ENCODE results near the gene BBLN.

The BBLN gene

GRCh38 chr9:128175102-128175563 is 15.1 kb downstream of the BBLN start:
- no peaks in the 10 kb centered on the region for H4K20me1 ChIP-seq (ENCODE audit: control insufficient read depth, insufficient read depth, low read depth, low read length)
- no peaks in the 10 kb centered on the region for H3K27me3 ChIP-seq (ENCODE audit: control insufficient read depth, low read length)
- H3K36me3 ChIP-seq (ENCODE audit: control insufficient read depth, low read length): peaks cover 48% of the 10 kb centered on the region
- H3K4me3 ChIP-seq (ENCODE audit: low read length): no peak overlapping the region
- no peaks in the 10 kb centered on the region for H3F3A ChIP-seq (ENCODE audit: control insufficient read depth, insufficient read depth)
- H3K79me2 ChIP-seq (ENCODE audit: control insufficient read depth, low read length): no peaks in the 10 kb centered on the region
- no peak overlapping the region for H3K27ac ChIP-seq (ENCODE audit: low read depth, low read length)
- H3K9me3 ChIP-seq (ENCODE audit: control insufficient read depth, insufficient read depth, low read length): peaks cover 11% of the 10 kb centered on the region; the same call in 1 of the 2 replicates
- H3K4me2 ChIP-seq (ENCODE audit: low read length): no peak overlapping the region
- H3K9me2 ChIP-seq (replicated peaks; ENCODE audit: control insufficient read depth, low read length): no peaks in the 10 kb centered on the region
- H3K4me1 ChIP-seq (ENCODE audit: control insufficient read depth, low read length): peaks cover 5% of the 10 kb centered on the region
- TF ChIP-seq EZH2phosphoT487 (IDR thresholded peaks at IDR 0.05; ENCODE audit: borderline replicate concordance, low read length): no peak
- TF ChIP-seq CTCF (IDR thresholded peaks at IDR 0.05; ENCODE audit: low read depth, low read length, poor library complexity, severe bottlenecking): no peak

GRCh38 chr9:128175726-128176125 is 15.7 kb downstream of the BBLN start:
- no peak overlapping the region for H3K4me3 ChIP-seq (ENCODE audit: low read length)
- no peaks in the 10 kb centered on the region for H3K9me2 ChIP-seq (replicated peaks; ENCODE audit: control insufficient read depth, low read length)
- peaks cover 5% of the 10 kb centered on the region for H3K4me1 ChIP-seq (ENCODE audit: control insufficient read depth, low read length)
- no peaks in the 10 kb centered on the region for H3F3A ChIP-seq (ENCODE audit: control insufficient read depth, insufficient read depth)
- no peak overlapping the region for H3K4me2 ChIP-seq (ENCODE audit: low read length)
- no peaks in the 10 kb centered on the region for H4K20me1 ChIP-seq (ENCODE audit: control insufficient read depth, insufficient read depth, low read depth, low read length)
- H3K36me3 ChIP-seq (ENCODE audit: control insufficient read depth, low read length): peaks cover 54% of the 10 kb centered on the region
- TF ChIP-seq EZH2phosphoT487 (IDR thresholded peaks at IDR 0.05; ENCODE audit: borderline replicate concordance, low read length): no peak
- TF ChIP-seq CTCF (IDR thresholded peaks at IDR 0.05; ENCODE audit: low read depth, low read length, poor library complexity, severe bottlenecking): no peak
- no peaks in the 10 kb centered on the region for H3K27me3 ChIP-seq (ENCODE audit: control insufficient read depth, low read length)
- H3K27ac ChIP-seq (ENCODE audit: low read depth, low read length): no peak overlapping the region
- H3K9me3 ChIP-seq (ENCODE audit: control insufficient read depth, insufficient read depth, low read length): peaks cover 14% of the 10 kb centered on the region; the same call in 1 of the 2 replicates
- H3K79me2 ChIP-seq (ENCODE audit: control insufficient read depth, low read length): no peaks in the 10 kb centered on the region

GRCh38 chr9:128178806-128179431 is 18.9 kb downstream of the BBLN start:
- no peaks in the 10 kb centered on the region for H3K27me3 ChIP-seq (ENCODE audit: control insufficient read depth, low read length)
- no peak overlapping the region for H3K4me2 ChIP-seq (ENCODE audit: low read length)
- no peak overlapping the region for H3K27ac ChIP-seq (ENCODE audit: low read depth, low read length)

More at GRCh38 chr9:128178806-128179431, 18.9 kb downstream of the BBLN start:
- Histone ChIP-seq H3K4me3 (ENCODE audit: low read length) (no peak overlapping the region), H3K36me3 (ENCODE audit: control insufficient read depth, low read length) (peaks cover 74% of the 10 kb centered on the region), H3K9me3 (ENCODE audit: control insufficient read depth, insufficient read depth, low read length) (peaks cover 14% of the 10 kb centered on the region; the same call in 1 of the 2 replicates), H3K9me2 (replicated peaks; ENCODE audit: control insufficient read depth, low read length) (no peaks in the 10 kb centered on the region), H3K79me2 (ENCODE audit: control insufficient read depth, low read length) (no peaks in the 10 kb centered on the region), H3F3A (ENCODE audit: control insufficient read depth, insufficient read depth) (no peaks in the 10 kb centered on the region), H4K20me1 (ENCODE audit: control insufficient read depth, insufficient read depth, low read depth, low read length) (no peaks in the 10 kb centered on the region), H3K4me1 (ENCODE audit: control insufficient read depth, low read length) (no peaks in the 10 kb centered on the region)
- no peak for TF ChIP-seq EZH2phosphoT487 (IDR thresholded peaks at IDR 0.05; ENCODE audit: borderline replicate concordance, low read length)
- TF ChIP-seq CTCF (IDR thresholded peaks at IDR 0.05; ENCODE audit: low read depth, low read length, poor library complexity, severe bottlenecking): no peak

Measured in DOHH2 (cell line).